Measurements from ENCODE around the gene CCHCR1. TPM values are rescaled to one million over a fixed set of nuclear protein-coding genes. Genes with fewer than 3 reads are reported as not detected.

Gene CCHCR1
- total and polyA plus RNA-seq, 4 donors: 3.1 to 9.9 (median 6.2) TPM

DNA sequence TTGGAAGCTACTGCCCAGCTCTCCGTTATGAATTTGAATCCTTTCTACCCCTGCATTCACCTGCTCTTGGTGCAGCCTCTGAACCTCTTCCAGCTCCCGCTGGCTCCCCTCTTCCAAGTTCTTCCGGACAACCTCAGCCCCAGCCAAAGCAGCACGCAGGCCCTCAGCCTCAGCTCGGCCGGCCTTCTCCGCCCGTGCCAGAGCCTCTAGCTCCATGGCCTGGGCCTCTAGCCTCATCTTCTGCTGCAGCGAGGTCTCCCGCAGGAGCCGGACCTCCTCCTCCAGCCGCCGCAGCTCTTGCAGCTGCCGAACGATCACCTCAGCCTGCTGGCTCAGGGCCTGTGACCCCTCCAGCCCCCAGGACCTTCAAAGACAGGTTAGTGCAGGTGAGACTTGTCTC is 3.2 kb downstream of the CCHCR1 start:
- Histone ChIP-seq H3K36me3 (ENCODE audit: control insufficient read depth in 4 of 4, insufficient read depth in 3 of 4, low read depth in 1 of 4, low read length in 3 of 4) (peaks cover 0 to 7% (median 3%) of the 10 kb centered on the region in 4 donors), H3K4me3 (ENCODE audit: low read depth in 1 of 3, low read length in 3 of 3) (no peak overlapping the region), H3K27me3 (ENCODE audit: control insufficient read depth in 4 of 4, insufficient read depth in 4 of 4, low read length in 3 of 4) (no peaks in the 10 kb centered on the region), H3K27ac (ENCODE audit: low read depth in 1 of 2, low read length in 2 of 2) (no peak overlapping the region), H3K9ac (ENCODE audit: low read depth in 1 of 2, low read length in 2 of 2) (no peak overlapping the region), H3K9me3 (ENCODE audit: control insufficient read depth in 4 of 4, low read length in 3 of 4) (no peaks in the 10 kb centered on the region), H3K4me1 (ENCODE audit: control insufficient read depth in 4 of 4, insufficient read depth in 4 of 4, low read length in 3 of 4) (peaks cover 3 to 24% (median 17%) of the 10 kb centered on the region in 4 donors)
- TF ChIP-seq RAD21 (IDR thresholded peaks at IDR 0.05) (no peak), TAF1 (conservative IDR thresholded peaks at IDR 0.05) (no peak), FOXA2 (IDR thresholded peaks at IDR 0.05) (no peak), GABPA (IDR thresholded peaks at IDR 0.05 in 1 of 2, conservative IDR thresholded peaks at IDR 0.05 in 1 of 2) (no peak), YY1 (IDR thresholded peaks at IDR 0.05) (no peak), SP1 (IDR thresholded peaks at IDR 0.05) (no peak), NR2F2 (IDR thresholded peaks at IDR 0.05) (no peak), JUND (IDR thresholded peaks at IDR 0.05) (no peak), FOXA1 (IDR thresholded peaks at IDR 0.05) (no peak), EGR1 (IDR thresholded peaks at IDR 0.05; ENCODE audit: low read depth in 2 of 2) (no peak)
- TF ChIP-seq, protein P1, sequence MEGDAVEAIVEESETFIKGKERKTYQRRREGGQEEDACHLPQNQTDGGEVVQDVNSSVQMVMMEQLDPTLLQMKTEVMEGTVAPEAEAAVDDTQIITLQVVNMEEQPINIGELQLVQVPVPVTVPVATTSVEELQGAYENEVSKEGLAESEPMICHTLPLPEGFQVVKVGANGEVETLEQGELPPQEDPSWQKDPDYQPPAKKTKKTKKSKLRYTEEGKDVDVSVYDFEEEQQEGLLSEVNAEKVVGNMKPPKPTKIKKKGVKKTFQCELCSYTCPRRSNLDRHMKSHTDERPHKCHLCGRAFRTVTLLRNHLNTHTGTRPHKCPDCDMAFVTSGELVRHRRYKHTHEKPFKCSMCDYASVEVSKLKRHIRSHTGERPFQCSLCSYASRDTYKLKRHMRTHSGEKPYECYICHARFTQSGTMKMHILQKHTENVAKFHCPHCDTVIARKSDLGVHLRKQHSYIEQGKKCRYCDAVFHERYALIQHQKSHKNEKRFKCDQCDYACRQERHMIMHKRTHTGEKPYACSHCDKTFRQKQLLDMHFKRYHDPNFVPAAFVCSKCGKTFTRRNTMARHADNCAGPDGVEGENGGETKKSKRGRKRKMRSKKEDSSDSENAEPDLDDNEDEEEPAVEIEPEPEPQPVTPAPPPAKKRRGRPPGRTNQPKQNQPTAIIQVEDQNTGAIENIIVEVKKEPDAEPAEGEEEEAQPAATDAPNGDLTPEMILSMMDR (IDR thresholded peaks at IDR 0.05; ENCODE audit: low read depth, low read length, missing input control): no peak
- TF ChIP-seq, protein P2, sequence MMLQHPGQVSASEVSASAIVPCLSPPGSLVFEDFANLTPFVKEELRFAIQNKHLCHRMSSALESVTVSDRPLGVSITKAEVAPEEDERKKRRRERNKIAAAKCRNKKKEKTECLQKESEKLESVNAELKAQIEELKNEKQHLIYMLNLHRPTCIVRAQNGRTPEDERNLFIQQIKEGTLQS (IDR thresholded peaks at IDR 0.05): no peak
- TF ChIP-seq, protein P3, sequence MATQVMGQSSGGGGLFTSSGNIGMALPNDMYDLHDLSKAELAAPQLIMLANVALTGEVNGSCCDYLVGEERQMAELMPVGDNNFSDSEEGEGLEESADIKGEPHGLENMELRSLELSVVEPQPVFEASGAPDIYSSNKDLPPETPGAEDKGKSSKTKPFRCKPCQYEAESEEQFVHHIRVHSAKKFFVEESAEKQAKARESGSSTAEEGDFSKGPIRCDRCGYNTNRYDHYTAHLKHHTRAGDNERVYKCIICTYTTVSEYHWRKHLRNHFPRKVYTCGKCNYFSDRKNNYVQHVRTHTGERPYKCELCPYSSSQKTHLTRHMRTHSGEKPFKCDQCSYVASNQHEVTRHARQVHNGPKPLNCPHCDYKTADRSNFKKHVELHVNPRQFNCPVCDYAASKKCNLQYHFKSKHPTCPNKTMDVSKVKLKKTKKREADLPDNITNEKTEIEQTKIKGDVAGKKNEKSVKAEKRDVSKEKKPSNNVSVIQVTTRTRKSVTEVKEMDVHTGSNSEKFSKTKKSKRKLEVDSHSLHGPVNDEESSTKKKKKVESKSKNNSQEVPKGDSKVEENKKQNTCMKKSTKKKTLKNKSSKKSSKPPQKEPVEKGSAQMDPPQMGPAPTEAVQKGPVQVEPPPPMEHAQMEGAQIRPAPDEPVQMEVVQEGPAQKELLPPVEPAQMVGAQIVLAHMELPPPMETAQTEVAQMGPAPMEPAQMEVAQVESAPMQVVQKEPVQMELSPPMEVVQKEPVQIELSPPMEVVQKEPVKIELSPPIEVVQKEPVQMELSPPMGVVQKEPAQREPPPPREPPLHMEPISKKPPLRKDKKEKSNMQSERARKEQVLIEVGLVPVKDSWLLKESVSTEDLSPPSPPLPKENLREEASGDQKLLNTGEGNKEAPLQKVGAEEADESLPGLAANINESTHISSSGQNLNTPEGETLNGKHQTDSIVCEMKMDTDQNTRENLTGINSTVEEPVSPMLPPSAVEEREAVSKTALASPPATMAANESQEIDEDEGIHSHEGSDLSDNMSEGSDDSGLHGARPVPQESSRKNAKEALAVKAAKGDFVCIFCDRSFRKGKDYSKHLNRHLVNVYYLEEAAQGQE (IDR thresholded peaks at IDR 0.05): no peak
- WGBS: 91% methylated on average over 15 of the region's 15 CpGs
- DNase-seq (ENCODE audit: low spot score): no peak

DNA sequence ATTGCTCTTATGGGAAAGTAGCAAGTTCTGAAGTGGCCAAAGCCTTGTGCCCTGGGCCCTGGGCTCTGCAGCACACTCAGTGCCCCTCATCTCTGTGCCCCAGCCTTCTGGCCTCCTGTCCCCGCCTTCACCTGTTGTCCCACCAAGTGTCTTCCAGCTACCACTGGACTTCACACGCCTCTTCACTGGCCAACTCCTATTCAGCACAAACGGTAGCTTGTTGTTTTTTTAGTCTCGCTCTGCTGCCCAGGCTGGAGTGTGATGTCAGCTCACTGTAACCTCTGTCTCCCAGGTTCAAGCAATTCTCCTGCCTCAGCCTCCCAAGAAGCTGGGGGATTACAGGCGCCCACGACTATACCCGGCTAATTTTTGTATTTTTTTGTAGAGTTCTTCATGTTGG is 4.8 kb downstream of the CCHCR1 start:
- TF ChIP-seq HNF4A (conservative IDR thresholded peaks at IDR 0.05) (no peak), FOXA2 (IDR thresholded peaks at IDR 0.05) (no peak), RAD21 (IDR thresholded peaks at IDR 0.05) (no peak), TAF1 (conservative IDR thresholded peaks at IDR 0.05) (no peak), EGR1 (IDR thresholded peaks at IDR 0.05; ENCODE audit: low read depth in 2 of 2) (no peak), SP1 (IDR thresholded peaks at IDR 0.05) (no peak), FOXA1 (IDR thresholded peaks at IDR 0.05) (no peak), NR2F2 (IDR thresholded peaks at IDR 0.05) (no peak)
- TF ChIP-seq, protein P4, sequence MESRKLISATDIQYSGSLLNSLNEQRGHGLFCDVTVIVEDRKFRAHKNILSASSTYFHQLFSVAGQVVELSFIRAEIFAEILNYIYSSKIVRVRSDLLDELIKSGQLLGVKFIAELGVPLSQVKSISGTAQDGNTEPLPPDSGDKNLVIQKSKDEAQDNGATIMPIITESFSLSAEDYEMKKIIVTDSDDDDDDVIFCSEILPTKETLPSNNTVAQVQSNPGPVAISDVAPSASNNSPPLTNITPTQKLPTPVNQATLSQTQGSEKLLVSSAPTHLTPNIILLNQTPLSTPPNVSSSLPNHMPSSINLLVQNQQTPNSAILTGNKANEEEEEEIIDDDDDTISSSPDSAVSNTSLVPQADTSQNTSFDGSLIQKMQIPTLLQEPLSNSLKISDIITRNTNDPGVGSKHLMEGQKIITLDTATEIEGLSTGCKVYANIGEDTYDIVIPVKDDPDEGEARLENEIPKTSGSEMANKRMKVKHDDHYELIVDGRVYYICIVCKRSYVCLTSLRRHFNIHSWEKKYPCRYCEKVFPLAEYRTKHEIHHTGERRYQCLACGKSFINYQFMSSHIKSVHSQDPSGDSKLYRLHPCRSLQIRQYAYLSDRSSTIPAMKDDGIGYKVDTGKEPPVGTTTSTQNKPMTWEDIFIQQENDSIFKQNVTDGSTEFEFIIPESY (IDR thresholded peaks at IDR 0.05): no peak
- TF ChIP-seq, protein P5, sequence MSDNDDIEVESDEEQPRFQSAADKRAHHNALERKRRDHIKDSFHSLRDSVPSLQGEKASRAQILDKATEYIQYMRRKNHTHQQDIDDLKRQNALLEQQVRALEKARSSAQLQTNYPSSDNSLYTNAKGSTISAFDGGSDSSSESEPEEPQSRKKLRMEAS (IDR thresholded peaks at IDR 0.05): no peak
- no peaks in the 10 kb centered on the region for H3K27me3 ChIP-seq (ENCODE audit: control insufficient read depth in 4 of 4, insufficient read depth in 4 of 4, low read length in 3 of 4)
- H3K36me3 ChIP-seq (ENCODE audit: control insufficient read depth in 4 of 4, insufficient read depth in 3 of 4, low read depth in 1 of 4, low read length in 3 of 4): peaks cover 0 to 7% (median 3%) of the 10 kb centered on the region in 4 donors
- peaks cover 0 to 16% (median 7%) of the 10 kb centered on the region in 4 donors for H3K4me1 ChIP-seq (ENCODE audit: control insufficient read depth in 4 of 4, insufficient read depth in 4 of 4, low read length in 3 of 4)
- H3K27ac ChIP-seq (ENCODE audit: low read depth in 1 of 2, low read length in 2 of 2): no peak overlapping the region
- no peak overlapping the region for H3K9ac ChIP-seq (ENCODE audit: low read depth in 1 of 2, low read length in 2 of 2)
- WGBS: 97% methylated on average over 7 of the region's 7 CpGs
- no peak overlapping the region for H3K4me3 ChIP-seq (ENCODE audit: low read depth in 1 of 3, low read length in 3 of 3)
- DNase-seq (ENCODE audit: low spot score): no peak
- no peaks in the 10 kb centered on the region for H3K9me3 ChIP-seq (ENCODE audit: control insufficient read depth in 4 of 4, low read length in 3 of 4)
